Tibial artery (tissue), 4 donors: ENCODE measurements around the gene MYO1B.

ENCODE experiments used
- DNase-seq, 2 donors: peaks; one replicate each; pipeline ENCODE4 v3.0.0-alpha.2; 2019
- H3K27ac ChIP-seq, 2 donors: fragments of 200-600 bp; sonication (generic) in 1 of 2; 1 replicate in 1 of 2; 2 replicates in 1 of 2; pipeline ENCODE4 v1.5.1; 2018 to 2019; ENCODE audit warnings: mild to moderate bottlenecking in 1 of 2
- H3K27me3 ChIP-seq, 2 donors: fragments of 200-600 bp; sonication (generic) in 1 of 2; one replicate each; pipeline versions ENCODE4 v1.5.1 to v1.6.0; 2016 to 2019
- H3K36me3 ChIP-seq, 3 donors: fragments of 200-600 bp; sonication (generic) in 2 of 3; one replicate each; pipeline ENCODE4 v1.5.1; 2016 to 2019; ENCODE audit warnings: mild to moderate bottlenecking in 2 of 3
- H3K4me1 ChIP-seq, 4 donors: fragments of 200-600 bp; sonication (generic) in 2 of 4; 1 replicate in 3 of 4; 2 replicates in 1 of 4; pipeline ENCODE4 v1.5.1; 2016 to 2019
- H3K4me3 ChIP-seq, 2 donors: fragments of 200-600 bp; sonication (generic) in 1 of 2; 1 replicate in 1 of 2; 2 replicates in 1 of 2; pipeline ENCODE4 v1.5.1; 2018 to 2019; ENCODE audit warnings: mild to moderate bottlenecking in 2 of 2
- H3K9me3 ChIP-seq, 3 donors: fragments of 200-600 bp; sonication (generic) in 1 of 3; one replicate each; pipeline ENCODE4 v1.5.1; 2016 to 2019
- CTCF ChIP-seq, 2 experiments: fragments of 200-600 bp in 1 of 2; fragments of 450-650 bp in 1 of 2; IDR thresholded peaks; one replicate each; pipeline ENCODE4 v1.5.1; 2017 to 2019; ENCODE audit warnings: antibody characterized with exemption in 2 of 2, mild to moderate bottlenecking in 1 of 2, moderate library complexity in 1 of 2
- intact Hi-C: fragments of 100-400 bp; cut with DNase I; formaldehyde crosslinking; loops from one replicate; pipeline ENCODE4 v1.15.0; 2023; ENCODE audit warnings: low total_unique reads

MYO1B gene

GRCh38 chr2:191428141-191428540, 182.9 kb downstream of the MYO1B start:
- Histone ChIP-seq H3K4me3 (no peak overlapping the region), H3K9me3 (no peaks in the 10 kb centered on the region), H3K27ac (no peak overlapping the region), H3K4me1 (no peaks in the 10 kb centered on the region), H3K36me3 (peaks cover 0 to 16% (median 11%) of the 10 kb centered on the region in 3 donors), H3K27me3 (no peaks in the 10 kb centered on the region)
- DNase-seq: no peak
- intact Hi-C loops: no loop called here
- TF ChIP-seq CTCF (IDR thresholded peaks at IDR 0.05): no peak

GRCh38 chr2:191430476-191430875, 185.3 kb downstream of the MYO1B start:
- no peak for DNase-seq
- no peak for TF ChIP-seq CTCF (IDR thresholded peaks at IDR 0.05)
- no peaks in the 10 kb centered on the region for H3K9me3 ChIP-seq
- no peaks in the 10 kb centered on the region for H3K27me3 ChIP-seq
- no peak overlapping the region for H3K27ac ChIP-seq
- no peak overlapping the region for H3K4me3 ChIP-seq
- intact Hi-C loops: no loop called here
- H3K36me3 ChIP-seq: peaks cover 0 to 6% (median 0%) of the 10 kb centered on the region in 3 donors
- H3K4me1 ChIP-seq: no peaks in the 10 kb centered on the region

GRCh38 chr2:191432121-191432520, 186.9 kb downstream of the MYO1B start:
- no peak for DNase-seq

GRCh38 chr2:191434072-191434471, 188.9 kb downstream of the MYO1B start:
- Histone ChIP-seq H3K27ac (no peak overlapping the region), H3K9me3 (no peaks in the 10 kb centered on the region), H3K4me3 (no peak overlapping the region), H3K36me3 (no peaks in the 10 kb centered on the region), H3K27me3 (no peaks in the 10 kb centered on the region), H3K4me1 (no peaks in the 10 kb centered on the region)
- TF ChIP-seq CTCF (IDR thresholded peaks at IDR 0.05): no peak
- intact Hi-C loops: no loop called here
- no peak for DNase-seq

More at GRCh38 chr2:191432121-191432520, 186.9 kb downstream of the MYO1B start:
- H3K27ac ChIP-seq: no peak overlapping the region
- H3K4me1 ChIP-seq: no peaks in the 10 kb centered on the region
- intact Hi-C loops: no loop called here
- no peaks in the 10 kb centered on the region for H3K36me3 ChIP-seq
- TF ChIP-seq CTCF (IDR thresholded peaks at IDR 0.05): no peak
- H3K9me3 ChIP-seq: no peaks in the 10 kb centered on the region
- H3K4me3 ChIP-seq: no peak overlapping the region
- H3K27me3 ChIP-seq: no peaks in the 10 kb centered on the region

- no peak for TF ChIP-seq CTCF (IDR thresholded peaks at IDR 0.05)
- Histone ChIP-seq H3K27ac (no peak overlapping the region), H3K4me3 (no peak overlapping the region)
Observed at GRCh38 chr2:191435141-191435540, 189.9 kb downstream of the MYO1B start.

More at GRCh38 chr2:191435141-191435540, 189.9 kb downstream of the MYO1B start:
- intact Hi-C loops: no loop called here
- no peaks in the 10 kb centered on the region for H3K4me1 ChIP-seq
- no peaks in the 10 kb centered on the region for H3K9me3 ChIP-seq
- H3K36me3 ChIP-seq: no peaks in the 10 kb centered on the region
- no peaks in the 10 kb centered on the region for H3K27me3 ChIP-seq
- DNase-seq: no peak
